Measurements from ENCODE around the gene DPM3.

DNA sequence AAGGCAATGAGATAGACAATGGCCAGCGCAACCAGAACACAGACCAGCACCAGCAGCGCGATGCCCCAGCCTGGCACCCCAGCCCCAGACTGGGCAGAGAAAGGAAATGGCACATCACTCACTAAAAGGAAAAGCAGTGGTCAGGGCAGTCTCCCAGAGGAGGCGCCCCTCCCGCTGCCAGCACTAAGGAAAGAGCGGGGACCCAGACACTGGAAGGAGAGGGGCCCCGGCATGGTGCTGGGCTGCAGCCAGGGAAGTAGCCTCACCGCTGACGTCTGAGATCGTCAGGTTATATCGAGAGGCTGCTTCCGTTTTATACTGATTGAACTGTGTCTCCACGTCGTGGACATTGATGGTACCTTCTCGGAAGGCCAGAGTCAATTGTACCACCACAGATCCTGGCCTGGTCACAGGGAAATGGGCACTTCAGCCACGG lies 47.1 kb upstream of the DPM3 start:
- TF ChIP-seq SP1 (IDR thresholded peaks at IDR 0.05), result no peak
- TF ChIP-seq FOXA1 (IDR thresholded peaks at IDR 0.05), result no peak
